Fibroblast of the conjunctiva (primary cell): ENCODE measurements around the gene OR10T2.
"Not testable (repeated sequence)": the region's sequence is repeated elsewhere in the genome, so short reads cannot be mapped to it uniquely, and the experiment has no call there.

ENCODE experiments used
- DNase-seq: peaks from one replicate; pipeline ENCODE4 v3.0.0-alpha.2; 2010; ENCODE audit warnings: low read depth

Gene OR10T2, protein sequence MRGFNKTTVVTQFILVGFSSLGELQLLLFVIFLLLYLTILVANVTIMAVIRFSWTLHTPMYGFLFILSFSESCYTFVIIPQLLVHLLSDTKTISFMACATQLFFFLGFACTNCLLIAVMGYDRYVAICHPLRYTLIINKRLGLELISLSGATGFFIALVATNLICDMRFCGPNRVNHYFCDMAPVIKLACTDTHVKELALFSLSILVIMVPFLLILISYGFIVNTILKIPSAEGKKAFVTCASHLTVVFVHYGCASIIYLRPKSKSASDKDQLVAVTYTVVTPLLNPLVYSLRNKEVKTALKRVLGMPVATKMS

DNA sequence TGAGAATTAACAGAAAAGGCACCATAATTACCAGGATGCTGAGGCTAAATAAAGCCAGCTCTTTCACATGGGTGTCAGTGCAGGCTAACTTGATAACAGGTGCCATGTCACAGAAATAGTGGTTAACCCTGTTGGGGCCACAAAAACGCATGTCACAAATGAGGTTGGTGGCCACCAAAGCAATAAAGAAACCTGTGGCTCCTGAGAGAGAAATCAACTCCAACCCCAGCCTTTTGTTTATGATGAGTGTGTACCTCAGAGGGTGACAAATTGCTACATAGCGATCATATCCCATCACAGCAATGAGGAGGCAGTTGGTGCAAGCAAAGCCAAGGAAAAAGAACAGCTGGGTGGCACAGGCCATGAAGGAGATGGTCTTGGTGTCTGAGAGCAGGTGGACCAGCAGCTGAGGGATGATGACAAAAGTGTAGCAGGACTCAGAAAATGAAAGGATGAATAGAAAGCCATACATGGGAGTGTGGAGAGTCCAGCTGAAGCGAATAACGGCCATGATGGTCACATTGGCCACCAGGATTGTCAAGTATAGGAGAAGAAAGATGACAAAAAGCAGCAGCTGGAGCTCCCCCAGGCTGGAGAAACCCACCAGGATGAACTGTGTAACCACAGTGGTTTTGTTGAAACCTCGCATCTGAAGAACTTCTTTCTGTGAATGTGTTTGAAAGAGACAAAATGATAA lies at the start of gene OR10T2:
OR10T2 (minus strand) TSS at position 649 of the 697 bp plus-strand sequence; CDS start at position 649, 0 bp downstream.
- DNase-seq: no peak

DNA sequence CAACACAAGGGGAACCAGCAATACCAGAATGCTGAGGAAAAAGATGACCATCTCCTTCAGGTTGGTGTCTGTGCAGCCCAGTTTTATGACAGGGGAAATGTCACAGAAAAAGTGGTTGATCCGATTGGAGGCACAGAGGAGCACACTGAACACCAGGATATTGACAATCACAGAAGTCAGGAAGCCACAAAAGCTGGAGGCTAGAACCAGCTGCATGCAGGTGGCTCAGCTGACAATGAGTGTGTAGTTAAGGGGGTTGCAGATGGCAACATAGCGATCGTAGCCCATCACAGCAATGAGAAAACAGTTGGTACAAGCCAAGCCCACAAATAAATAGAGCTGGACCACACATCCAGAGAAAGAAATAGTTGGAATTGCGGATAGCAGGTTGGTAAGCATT lies 46.1 kb upstream of the OR10T2 start:
- DNase-seq: no peak

DNA sequence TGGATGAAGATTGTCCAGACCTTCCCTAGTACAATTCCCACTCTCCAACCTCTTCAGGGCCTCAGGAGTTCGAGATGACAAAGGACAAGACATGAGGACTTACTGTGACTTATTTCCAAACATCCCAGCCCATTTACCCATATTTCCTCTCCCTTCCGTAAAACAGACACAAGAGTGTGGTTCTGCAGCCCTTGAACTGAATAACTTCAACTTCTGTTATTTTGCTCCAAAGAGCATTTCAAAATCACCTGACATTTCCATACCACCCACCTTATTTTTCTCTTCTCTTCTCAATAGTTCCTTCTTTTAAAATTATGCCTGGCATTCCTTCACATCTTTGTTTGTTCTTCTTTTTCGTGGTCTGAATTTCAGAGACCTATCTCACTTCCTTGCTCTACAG lies 35.5 kb upstream of the OR10T2 start:
- DNase-seq: no peak

DNA sequence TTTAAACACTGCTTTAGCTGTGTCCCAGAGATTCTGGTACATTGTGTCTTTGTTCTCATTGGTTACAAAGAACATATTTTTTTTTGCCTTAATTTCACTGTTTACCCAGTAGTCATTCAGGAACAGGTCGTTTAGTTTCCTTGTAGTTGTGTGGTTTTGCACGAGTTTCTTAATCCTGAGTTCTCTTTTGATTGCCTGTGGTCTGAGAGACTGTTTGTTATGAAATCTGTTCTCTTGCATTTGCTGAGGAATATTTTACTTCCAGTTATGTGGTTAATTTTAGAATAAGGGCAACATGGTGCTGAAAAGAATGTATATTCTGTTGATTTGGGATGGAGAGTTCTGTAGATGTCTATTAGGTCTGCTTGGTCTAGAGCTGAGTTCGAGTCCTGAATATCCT lies 30.9 kb upstream of the OR10T2 start:
- not testable (repeated sequence) for DNase-seq

DNA sequence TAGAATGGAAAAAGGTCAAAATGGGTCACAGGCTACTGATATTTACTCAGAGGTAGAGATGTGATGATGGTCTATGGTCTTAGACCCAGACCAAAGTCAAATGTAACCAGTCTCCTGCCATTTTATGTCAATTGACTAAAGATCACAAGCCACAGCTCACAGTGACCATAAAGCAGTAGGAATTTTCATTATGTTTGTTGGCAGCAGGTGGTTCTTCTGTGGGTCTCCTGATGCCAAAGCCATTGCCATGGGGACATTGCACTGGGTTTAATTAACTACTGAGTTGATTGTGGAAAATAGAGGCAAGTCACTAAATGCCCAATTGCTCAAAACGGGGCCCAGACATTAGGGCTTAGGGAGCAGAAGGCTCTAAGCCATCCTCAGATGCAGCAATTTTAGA lies 26.9 kb upstream of the OR10T2 start, which contains the start of gene OR10K2:
OR10K2 (minus strand) TSS at position 101 of the 400 bp plus-strand sequence. CDS start 5,371 bp downstream, outside the sequence.
- DNase-seq: no peak

DNA sequence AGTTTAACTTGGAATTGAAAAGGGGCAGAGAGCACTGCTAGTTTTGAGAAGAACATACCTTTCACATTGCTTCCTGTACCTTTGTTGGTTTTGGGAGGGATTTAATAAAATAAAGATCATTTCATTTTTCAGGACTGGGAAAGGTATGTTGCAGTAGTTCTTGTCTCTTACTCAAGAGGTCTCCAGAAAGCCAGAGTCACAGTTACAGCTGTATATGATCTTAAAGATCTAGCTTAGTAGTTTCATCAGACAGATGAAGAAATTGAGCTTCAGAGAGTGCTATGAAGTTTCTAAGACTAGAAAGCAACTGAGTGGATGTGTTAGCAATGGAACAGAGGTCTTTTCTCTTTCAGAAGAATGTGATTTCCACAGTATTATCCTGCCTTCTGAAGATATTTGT lies 25.8 kb upstream of the OR10T2 start:
- DNase-seq: no peak

DNA sequence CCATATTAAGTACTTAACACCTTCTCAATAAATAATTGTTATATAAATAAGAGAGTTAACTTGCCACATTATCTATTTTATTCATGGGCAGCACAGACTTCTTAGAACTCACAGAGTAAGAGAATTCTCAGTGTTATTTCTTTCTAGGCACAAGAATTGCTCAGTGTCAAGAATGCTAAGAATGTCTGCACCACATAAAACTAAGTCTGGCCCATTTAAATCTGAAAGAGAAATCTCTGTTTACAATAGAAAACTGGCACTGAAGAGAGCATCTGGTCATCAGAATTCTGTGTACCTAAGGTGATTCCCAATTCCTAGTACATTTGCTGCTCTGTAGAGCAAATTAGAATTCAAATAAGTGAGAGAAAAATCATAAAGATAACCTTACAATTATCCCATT lies 22.9 kb upstream of the OR10T2 start:
- no peak for DNase-seq

DNA sequence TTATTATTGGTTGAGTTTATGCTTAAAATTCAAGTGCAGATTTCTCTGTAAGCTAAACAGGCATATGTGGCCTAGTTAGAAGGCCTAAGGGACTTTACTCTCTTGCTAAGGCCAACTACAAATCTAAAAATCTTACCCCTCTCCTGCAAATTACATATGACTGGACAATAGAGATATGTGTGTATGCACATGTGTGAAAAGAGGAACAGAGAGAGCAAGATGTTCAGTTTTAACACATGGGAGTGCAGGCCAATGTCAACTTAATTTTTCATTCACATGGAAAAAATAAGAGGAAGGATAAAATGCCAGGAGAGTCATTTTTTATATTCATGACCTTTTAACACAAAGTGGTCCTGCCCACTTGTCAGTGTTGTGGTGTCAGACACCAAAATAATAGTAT lies 18.3 kb upstream of the OR10T2 start:
- no peak for DNase-seq

DNA sequence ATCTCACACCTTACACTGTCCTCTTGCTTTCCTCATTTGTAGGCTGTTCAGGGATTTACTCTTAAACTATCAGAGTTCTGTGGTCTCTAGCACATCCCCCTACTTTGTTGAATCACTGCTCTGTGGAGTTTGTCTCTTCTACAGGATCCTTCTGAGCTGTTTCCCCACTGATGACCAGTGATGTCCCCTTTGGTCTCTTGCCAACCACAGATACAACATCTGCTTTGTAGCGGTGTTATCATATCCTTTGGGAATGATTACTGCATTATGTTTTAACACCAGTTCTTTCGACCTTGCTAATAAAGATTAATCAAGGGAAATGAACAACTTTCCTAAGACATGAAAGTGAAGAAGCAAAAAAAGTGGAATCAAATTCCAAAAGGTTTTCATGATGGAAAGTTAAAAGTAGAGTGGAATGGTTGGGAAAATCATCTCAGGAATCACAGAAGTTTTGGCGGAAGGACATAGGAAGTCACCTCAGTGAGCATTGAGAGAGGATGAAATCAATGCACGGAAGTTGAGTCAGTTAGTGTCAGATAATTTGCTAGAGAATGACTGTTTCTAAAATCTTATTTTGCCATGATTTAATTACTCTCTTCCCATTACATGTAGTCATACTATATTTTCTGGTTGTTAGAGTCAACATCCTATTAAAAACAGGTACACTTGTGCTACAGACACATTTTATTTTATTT lies 15.5 kb upstream of the OR10T2 start:
- no peak for DNase-seq

DNA sequence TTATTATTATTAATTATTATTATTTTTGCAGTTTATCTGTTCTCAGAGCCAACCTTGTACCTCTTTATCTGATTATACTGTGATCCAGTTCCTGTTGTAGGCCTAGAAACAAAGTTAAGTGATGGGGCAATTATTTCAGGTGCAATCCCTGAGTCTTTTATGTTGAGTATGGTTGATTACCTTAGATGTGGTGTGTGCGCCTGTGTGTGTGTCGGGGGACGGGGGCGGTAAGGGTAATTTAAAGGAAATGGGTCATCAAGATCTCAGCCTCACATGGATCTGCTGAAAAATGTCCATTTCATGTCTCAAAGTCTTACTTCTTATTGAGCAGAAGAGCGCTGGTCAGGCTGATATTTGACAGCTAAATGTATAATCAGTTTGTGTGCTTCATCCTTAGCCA lies 7.8 kb upstream of the OR10T2 start:
- DNase-seq: no peak

DNA sequence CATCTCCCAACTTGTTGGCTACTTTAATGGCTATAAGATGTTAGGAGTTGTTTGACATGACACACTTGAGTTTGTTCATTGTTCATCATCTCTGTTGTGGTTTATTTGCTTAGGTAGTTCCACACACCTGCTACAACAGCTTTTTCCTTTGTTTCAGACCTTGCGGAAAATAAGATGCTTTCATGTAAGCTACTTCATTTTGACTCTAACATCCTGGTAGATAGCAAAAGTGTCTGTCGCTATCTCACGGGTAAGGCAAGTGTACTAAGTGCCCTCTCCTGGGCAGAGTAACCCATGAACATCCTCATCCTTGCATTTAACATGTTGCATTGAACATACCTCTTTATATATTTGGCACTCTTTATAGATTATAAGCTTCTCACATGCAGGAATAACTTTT lies 1.6 kb upstream of the OR10T2 start:
- no peak for DNase-seq

DNA sequence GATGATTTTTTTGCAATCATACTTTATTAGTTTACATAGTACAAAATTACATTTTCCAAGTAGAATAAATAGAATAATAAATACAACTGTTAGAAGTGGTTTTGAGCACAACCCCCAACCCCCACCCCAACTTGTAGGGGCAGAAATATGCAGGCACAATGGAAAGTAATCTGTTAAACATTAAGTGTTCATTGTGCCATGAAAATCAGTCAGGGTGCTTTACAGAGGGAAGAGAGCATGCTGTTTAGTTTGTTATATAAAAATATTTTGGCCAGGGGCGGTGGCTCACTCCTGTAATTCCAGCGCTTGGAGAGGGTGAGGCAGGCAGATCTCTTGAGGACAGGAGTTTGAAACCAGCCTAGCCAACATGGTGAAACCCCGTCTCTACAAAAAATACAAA lies 2.6 kb downstream of the OR10T2 start:
- no peak for DNase-seq

DNA sequence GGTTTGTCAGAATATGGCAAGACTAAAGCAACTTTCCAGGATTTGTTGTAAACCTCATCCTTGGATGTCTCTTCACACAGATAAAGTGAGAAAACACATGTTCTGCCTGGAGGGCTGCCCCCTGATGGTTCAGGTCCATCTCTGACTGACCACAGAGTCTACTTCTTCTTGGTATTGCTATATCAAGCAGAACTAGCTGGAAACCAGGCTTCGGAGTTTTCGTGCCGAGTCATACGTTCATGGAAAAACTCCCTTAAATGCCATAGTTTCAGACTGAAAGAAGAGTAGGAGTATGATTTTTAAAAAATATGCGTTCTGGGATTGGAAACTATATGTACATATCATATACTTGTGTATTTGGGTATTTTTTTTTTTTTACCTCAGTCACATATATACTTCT lies 5.8 kb downstream of the OR10T2 start:
- DNase-seq: no peak

DNA sequence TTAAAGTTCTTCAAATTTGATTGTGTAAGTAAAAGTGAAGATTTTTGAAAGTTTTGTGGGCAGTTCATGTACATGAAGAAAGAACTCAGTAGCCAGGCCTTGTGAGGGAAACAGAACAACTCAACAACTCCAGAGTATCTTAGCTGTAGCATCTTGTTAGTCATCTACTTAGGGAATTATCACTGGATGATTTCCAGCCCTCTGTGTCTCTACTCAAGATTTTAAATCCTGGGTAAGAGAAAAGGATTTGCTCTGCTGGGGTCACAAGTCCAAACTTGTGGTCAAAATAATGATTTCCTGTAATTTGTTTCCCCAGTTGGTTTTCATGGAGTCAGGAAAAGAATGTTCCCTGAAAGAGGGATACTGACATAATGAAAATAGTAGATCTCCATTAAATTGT lies 8.2 kb downstream of the OR10T2 start:
- DNase-seq: no peak

DNA sequence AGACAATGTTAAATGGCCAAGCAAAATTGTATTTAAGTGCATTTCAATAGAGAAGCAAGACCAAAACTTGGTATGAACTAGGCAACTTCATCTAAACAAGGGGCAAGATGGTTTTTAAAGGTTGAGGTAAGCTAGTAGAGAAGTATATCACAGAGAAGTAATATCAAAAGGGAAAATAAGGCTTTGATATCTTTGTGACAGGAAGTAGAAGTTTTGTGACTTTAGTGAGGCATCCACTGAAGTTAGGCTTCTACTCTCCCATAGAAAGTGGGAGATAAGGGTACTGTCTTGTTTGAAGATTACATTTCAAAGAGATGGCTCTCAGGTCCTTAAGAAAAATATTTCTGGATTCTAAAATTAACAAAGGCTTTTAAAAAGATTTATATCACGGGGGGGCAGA lies 8.9 kb downstream of the OR10T2 start:
- DNase-seq: no peak

DNA sequence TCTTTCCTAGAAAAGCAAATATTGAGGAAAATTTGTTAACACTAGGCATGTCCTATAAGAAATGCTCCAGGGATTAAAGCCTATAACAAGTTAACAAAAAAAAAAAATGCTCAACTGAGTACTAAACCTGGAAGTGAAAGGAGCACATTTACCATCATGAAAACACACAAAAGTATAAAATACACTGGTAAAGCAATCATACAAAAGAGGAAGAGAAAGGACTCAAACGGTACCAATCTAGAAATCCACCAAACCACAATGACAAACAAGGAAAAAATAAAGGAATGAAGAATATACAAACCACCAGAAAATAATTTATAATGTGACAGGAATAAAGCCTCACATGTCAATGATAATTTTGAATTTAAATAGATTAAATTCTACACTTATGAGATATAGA lies 24.4 kb downstream of the OR10T2 start:
- no peak for DNase-seq

DNA sequence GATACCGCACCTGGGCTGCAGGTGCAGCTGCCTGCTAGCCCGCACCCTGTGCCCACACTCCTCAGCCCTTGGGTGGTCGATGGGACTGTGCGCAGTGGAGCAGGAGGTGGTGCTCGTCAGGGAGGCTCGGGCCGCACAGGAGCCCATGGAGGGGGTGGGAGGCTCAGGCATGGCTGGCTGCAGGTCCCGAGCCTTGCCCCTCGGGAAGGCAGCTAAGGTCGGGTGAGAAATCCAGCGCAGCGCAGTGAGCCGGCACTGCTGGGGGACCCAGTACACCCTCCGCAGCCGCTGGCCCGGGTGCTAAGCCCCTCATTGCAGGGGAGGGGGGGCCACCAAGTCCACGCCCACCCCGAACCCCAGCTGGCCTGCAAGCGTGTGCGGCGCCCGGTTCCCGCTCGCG lies 25.2 kb downstream of the OR10T2 start:
- DNase-seq: not testable (repeated sequence)

DNA sequence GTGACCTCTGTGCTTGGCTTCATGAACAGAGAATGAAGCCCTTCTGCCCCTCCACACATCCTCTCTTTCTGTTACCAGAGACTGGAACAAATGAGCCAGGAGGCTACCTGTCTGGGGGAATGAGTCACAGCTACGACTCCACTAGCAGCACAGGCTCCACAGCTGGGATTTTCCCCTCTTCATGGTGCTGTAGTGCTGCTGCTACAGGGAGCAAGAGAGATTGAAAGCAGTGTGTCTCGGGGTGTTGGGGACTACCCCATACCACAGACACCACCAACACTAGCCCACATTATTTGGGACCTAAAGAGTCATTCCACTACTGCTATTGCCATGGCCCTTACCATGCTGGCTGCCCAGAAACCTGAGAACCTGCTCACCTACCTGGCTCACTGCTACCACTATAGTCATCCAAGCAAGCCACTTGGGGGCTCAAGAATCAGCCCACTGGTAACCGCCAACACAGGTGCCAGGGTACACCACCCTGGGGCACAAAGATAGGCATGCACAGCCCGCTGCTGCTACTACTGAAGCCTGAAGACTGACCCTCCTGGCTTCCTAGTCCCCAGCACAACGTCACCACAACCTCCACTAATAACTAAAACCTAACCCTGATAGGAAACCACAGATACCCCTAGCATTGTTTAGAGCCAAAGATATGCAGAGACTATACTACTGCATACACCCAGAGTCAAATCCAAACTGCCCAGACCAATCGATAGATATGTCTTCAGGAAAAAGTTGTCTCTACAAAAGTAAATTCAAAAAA lies 27.9 kb downstream of the OR10T2 start:
- no peak for DNase-seq

DNA sequence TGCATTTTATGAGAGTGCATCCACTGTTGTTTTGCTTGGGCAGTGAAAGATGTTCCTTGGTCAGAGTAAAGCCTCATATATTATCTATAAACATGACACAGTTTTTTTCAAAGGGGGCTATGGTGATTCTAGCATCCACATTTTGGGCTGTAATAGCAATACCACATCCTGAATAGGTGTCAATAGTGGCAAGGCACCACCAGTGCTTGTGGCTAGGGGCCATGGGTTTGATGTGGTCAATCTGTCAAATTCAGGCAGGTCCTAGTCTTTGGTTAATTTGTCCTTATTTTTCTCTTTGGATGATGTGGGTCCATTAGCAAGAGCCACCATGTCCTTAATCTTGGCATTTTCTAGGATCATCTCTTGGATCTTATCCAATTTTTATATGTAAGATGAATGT lies 32.5 kb downstream of the OR10T2 start:
- DNase-seq: no peak

DNA sequence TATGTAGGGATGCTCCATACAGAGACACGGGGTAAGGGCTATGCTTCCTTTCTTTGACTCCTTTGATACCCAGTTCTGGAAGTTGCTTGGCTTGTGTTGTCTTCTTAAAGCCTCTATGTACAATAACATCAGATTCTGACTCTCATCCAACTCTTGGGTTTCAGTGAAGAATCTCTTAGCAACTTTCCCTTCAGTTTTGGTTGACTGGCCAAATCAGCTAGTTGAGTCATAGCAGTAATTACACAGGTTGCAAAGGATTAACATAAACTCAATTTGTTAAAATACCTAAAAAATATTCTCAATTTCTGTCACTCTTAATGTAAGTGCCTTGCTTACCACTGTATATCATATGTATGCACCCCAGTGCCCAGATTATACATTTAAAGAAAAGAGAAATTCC lies 36.3 kb downstream of the OR10T2 start:
- DNase-seq: no peak

DNA sequence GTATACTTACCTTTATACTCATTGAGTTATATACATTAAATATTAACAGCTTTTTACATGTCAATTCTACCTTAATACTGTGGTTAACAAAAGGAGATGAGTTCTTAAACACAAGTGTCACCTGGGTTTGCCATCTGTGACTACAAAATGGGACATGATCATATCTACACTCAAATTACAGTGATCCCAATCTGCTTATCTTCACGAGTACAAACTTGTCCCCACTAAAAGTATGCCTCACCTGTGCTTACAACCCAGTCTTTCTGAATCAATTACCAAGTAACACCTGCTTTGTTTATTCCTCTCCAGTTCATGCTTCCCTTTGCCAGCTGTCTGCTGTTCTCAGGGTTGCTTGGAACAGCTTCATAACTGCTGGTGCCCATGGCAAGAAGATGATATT lies 36.8 kb downstream of the OR10T2 start:
- DNase-seq: no peak

DNA sequence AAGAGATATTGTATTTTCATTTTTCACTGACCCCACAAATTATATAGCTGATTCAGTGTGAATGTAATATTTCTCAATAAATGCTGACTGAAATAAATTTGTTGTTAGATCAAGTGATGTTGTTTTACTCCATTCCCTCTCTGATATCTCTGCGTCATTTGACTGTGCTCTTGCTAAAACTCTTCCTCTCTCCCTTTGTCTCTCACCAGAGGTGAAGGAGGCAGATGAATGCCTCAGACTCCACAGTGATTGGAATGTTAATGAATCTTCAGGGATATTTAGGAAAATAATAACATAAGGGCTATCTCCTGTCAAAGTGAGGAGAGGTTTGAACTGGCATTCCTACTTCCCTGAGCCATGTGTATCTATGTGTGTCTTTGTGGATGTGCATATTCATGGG lies 41.8 kb downstream of the OR10T2 start:
- no peak for DNase-seq
